GM12872 (cell line): ENCODE results near the gene FGF12.
A peak's percentile ranks its signal among the peaks of the same experiment; 100 is the strongest.

Experiments used
- CTCF ChIP-seq: IDR thresholded peaks from 3 replicates; pipeline ENCODE4 v1.5.1; 2011; ENCODE audit warnings: low read depth, mild to moderate bottlenecking, low read length, moderate library complexity; ENCODE audit not compliant: insufficient read depth

Gene FGF12

GRCh38 chr3:192207239-192207638 is 520.1 kb downstream of the FGF12 start:
- TF ChIP-seq CTCF = no peak

GRCh38 chr3:192194085-192194484 is 533.3 kb downstream of the FGF12 start:
- TF ChIP-seq CTCF = no peak

GRCh38 chr3:192188218-192188835 is 539.0 kb downstream of the FGF12 start:
- TF ChIP-seq CTCF = peak; percentile 78

GRCh38 chr3:192187485-192188051 is 539.8 kb downstream of the FGF12 start:
- no peak for TF ChIP-seq CTCF

GRCh38 chr3:192186498-192186897 is 540.8 kb downstream of the FGF12 start:
- no peak for TF ChIP-seq CTCF

- no peak for TF ChIP-seq CTCF
Observed at GRCh38 chr3:192186045-192186444, 541.3 kb downstream of the FGF12 start.

GRCh38 chr3:192183109-192183508 is 544.2 kb downstream of the FGF12 start:
- TF ChIP-seq CTCF = no peak
